SK-N-SH treated with all-trans-retinoic acid at 6 μM for 48 hours (cell line): ENCODE measurements around the gene SMAGP.

Experiments
- ATAC-seq: fragments of 200-7000 bp; cut with Tn5 transposase; 3 replicates; pipeline ENCODE4 v1.9.1; 2020; ENCODE audit warnings: mild to moderate bottlenecking, moderate library complexity
- ARNTL ChIP-seq: fragments of 450-650 bp; formaldehyde crosslinking; IDR thresholded peaks from 2 replicates; pipeline ENCODE4 v1.5.0; 2020; ENCODE audit warnings: low read depth, mild to moderate bottlenecking, moderate library complexity, borderline replicate concordance
- BACH2 ChIP-seq: fragments of 250-450 bp; sonication (Bioruptor Pico); IDR thresholded peaks from 2 replicates; pipeline ENCODE4 v1.9.0; 2021; ENCODE audit warnings: mild to moderate bottlenecking, borderline replicate concordance
- CREB5 ChIP-seq: fragments of 250-450 bp; sonication (Bioruptor Pico); IDR thresholded peaks from 2 replicates; pipeline ENCODE4 v1.5.1; 2020; ENCODE audit warnings: low read depth, mild to moderate bottlenecking, moderate library complexity
- CSDC2 ChIP-seq: fragments of 250-450 bp; sonication (Bioruptor Pico); IDR thresholded peaks from 2 replicates; pipeline ENCODE4 v1.5.0; 2020; ENCODE audit warnings: mild to moderate bottlenecking, moderate library complexity
- ESRRG ChIP-seq: fragments of 250-450 bp; sonication (Bioruptor Pico); IDR thresholded peaks from 2 replicates; pipeline ENCODE4 v1.6.1; 2021; ENCODE audit warnings: mild to moderate bottlenecking
- GLIS3 ChIP-seq: fragments of 250-450 bp; sonication (Bioruptor Pico); IDR thresholded peaks from 2 replicates; pipeline ENCODE4 v1.5.0; 2020; ENCODE audit warnings: mild to moderate bottlenecking, moderate library complexity
- ISL1 ChIP-seq: fragments of 250-450 bp; sonication (Bioruptor Pico); IDR thresholded peaks from 2 replicates; pipeline ENCODE4 v2.1.2; 2022; ENCODE audit warnings: mild to moderate bottlenecking, moderate library complexity
- OSR1 ChIP-seq: fragments of 250-450 bp; sonication (Bioruptor Pico); IDR thresholded peaks from 2 replicates; pipeline ENCODE4 v1.8.0; 2022; ENCODE audit warnings: moderate library complexity, mild to moderate bottlenecking, inconsistent platforms
- PATZ1 ChIP-seq: fragments of 250-450 bp; sonication (Bioruptor Pico); IDR thresholded peaks from 2 replicates; pipeline ENCODE4 v1.8.0; 2020; ENCODE audit warnings: mild to moderate bottlenecking, moderate library complexity, borderline replicate concordance
- POU6F1 ChIP-seq: fragments of 250-450 bp; sonication (Bioruptor Pico); IDR thresholded peaks from 2 replicates; pipeline ENCODE4 v1.8.0; 2021; ENCODE audit warnings: low read depth, mild to moderate bottlenecking, moderate library complexity, borderline replicate concordance
- PPARA ChIP-seq: fragments of 250-450 bp; sonication (Bioruptor Pico); IDR thresholded peaks from 2 replicates; pipeline ENCODE4 v1.5.0; 2020; ENCODE audit warnings: mild to moderate bottlenecking, borderline replicate concordance
- RARB ChIP-seq: fragments of 250-450 bp; sonication (Bioruptor Pico); IDR thresholded peaks from 2 replicates; pipeline ENCODE4 v1.8.0; 2021; ENCODE audit warnings: mild to moderate bottlenecking, moderate library complexity
- SNAI2 ChIP-seq: fragments of 250-450 bp; sonication (Bioruptor Pico); IDR thresholded peaks from 2 replicates; pipeline ENCODE4 v1.5.0; 2020; ENCODE audit warnings: mild to moderate bottlenecking, moderate library complexity
- TCF4 ChIP-seq: fragments of 250-450 bp; sonication (Bioruptor Pico); IDR thresholded peaks from 2 replicates; pipeline ENCODE4 v1.8.0; 2021; ENCODE audit warnings: mild to moderate bottlenecking, moderate library complexity, borderline replicate concordance
- TOX ChIP-seq: fragments of 250-450 bp; sonication (Bioruptor Pico); IDR thresholded peaks from 2 replicates; pipeline ENCODE4 v1.8.0; 2021; ENCODE audit warnings: mild to moderate bottlenecking, moderate library complexity, borderline replicate concordance
- TSHZ2 ChIP-seq: fragments of 250-450 bp; sonication (Bioruptor Pico); IDR thresholded peaks from 2 replicates; pipeline ENCODE4 v1.5.0; 2020; ENCODE audit warnings: mild to moderate bottlenecking, moderate library complexity
- ZC3H10 ChIP-seq: fragments of 250-450 bp; sonication (Bioruptor Pico); IDR thresholded peaks from 2 replicates; pipeline ENCODE4 v1.5.1; 2021; ENCODE audit warnings: mild to moderate bottlenecking, moderate library complexity
- ZFP3 ChIP-seq: fragments of 250-450 bp; sonication (Bioruptor Pico); IDR thresholded peaks from 2 replicates; pipeline ENCODE4 v1.5.0; 2020; ENCODE audit warnings: mild to moderate bottlenecking, moderate library complexity
- ZFP30 ChIP-seq: fragments of 450-650 bp; formaldehyde crosslinking; IDR thresholded peaks from 2 replicates; pipeline ENCODE4 v1.5.0; 2022; ENCODE audit warnings: mild to moderate bottlenecking, moderate library complexity
- ZNF565 ChIP-seq: fragments of 450-650 bp; formaldehyde crosslinking; conservative IDR thresholded peaks from 2 replicates; pipeline ENCODE4 v1.5.0; 2020; ENCODE audit warnings: low read depth, mild to moderate bottlenecking, moderate library complexity
- ZNF70 ChIP-seq: fragments of 450-650 bp; formaldehyde crosslinking; IDR thresholded peaks from 2 replicates; pipeline ENCODE4 v1.5.0; 2020; ENCODE audit warnings: mild to moderate bottlenecking, moderate library complexity
- ZNF8 ChIP-seq: fragments of 450-650 bp; formaldehyde crosslinking; IDR thresholded peaks from 2 replicates; pipeline ENCODE4 v1.5.0; 2020; ENCODE audit warnings: mild to moderate bottlenecking, moderate library complexity

SMAGP gene

GRCh38 chr12:51214895-51215294 lies 55.3 kb downstream of the SMAGP start (continued):
- TF ChIP-seq TOX (CRISPR knock-in tag) (no peak), ZNF8 (CRISPR knock-in tag) (no peak), ZNF565 (CRISPR knock-in tag) (no peak), ARNTL (CRISPR knock-in tag) (no peak)

DNA sequence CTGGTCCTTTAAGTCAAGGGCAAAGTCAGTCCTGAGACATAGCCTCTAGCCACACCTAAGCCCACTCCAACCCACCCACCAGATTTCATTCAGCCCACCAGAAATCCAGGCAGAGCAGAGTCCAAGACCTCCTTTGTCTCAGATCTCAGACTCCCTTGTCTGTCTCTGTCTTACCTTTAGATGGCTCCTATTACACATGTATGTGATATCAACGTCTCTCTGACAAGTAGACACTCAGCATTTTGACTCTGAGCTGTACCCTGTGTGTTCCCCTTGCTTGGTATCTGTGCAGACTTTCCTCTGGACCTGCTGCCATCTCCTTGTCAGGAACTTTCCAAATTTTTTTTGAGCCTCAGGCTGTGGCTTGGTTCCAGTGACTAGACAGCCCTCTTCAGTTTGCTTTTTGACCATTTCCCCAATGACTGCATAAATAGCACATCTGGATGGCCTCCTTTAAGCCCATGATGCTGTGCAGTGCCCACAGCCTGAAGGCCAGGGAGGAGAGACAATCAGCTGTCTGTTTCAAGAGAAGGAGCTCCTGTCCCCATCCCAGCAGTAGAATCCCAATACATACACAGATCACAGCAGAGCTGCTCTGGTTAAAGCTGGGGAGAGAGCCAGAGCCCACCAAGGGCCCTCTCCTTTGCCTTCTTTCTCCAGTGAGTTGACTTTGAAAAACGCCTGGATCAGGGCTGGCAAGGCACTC lies 59.4 kb downstream of the SMAGP start:
- ATAC-seq, result no peak
- TF ChIP-seq BACH2 (CRISPR knock-in tag), result no peak
- no peak for TF ChIP-seq GLIS3 (CRISPR knock-in tag)
- TF ChIP-seq TOX (CRISPR knock-in tag), result no peak
- no peak for TF ChIP-seq PATZ1 (CRISPR knock-in tag)
- TF ChIP-seq TSHZ2, result no peak
- no peak for TF ChIP-seq PPARA
- TF ChIP-seq ARNTL (CRISPR knock-in tag), result no peak
- no peak for TF ChIP-seq ZFP3 (CRISPR knock-in tag)
- TF ChIP-seq ISL1 (CRISPR knock-in tag), result no peak
- no peak for TF ChIP-seq TCF4 (CRISPR knock-in tag)

GRCh38 chr12:51209259-51209658 lies 61.0 kb downstream of the SMAGP start:
- no peak for TF ChIP-seq POU6F1 (CRISPR knock-in tag)
- TF ChIP-seq ESRRG (CRISPR knock-in tag), result no peak
- no peak for TF ChIP-seq TSHZ2
- TF ChIP-seq ISL1 (CRISPR knock-in tag), result no peak
- TF ChIP-seq PPARA, result no peak
- TF ChIP-seq ZC3H10, result no peak
- TF ChIP-seq ZNF70 (CRISPR knock-in tag), result no peak
- no peak for ATAC-seq

DNA sequence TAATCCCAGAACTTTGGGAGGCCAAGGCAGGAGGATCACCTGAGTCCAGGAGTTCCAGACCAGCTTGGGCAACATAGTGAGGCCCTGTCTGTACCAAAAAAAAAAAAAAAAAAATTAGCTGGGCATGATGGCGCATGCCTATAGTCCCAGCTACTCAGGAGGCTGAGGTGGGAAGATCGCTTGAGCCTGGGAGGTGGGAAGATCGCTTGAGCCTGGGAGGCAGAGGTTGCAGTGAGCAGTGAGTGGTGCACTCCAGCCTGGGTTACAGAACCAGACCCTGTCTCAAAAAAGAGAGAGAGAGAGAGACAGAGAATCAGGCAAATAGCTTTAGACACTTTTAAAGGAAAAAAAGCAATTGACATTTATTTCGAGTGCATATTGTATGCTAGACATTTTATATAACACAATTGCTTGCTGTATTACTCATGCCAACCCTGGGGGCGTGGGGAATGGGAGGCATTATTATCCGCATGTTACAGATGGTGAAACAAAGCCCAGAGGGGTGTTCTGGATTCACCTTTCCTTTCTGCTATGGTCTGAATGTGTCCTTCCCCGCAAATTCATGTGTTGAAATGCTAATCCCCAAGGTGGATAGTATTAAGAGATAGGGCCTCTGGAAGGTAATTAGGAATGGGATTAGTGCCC lies 62.1 kb downstream of the SMAGP start:
- ATAC-seq, result no peak
- TF ChIP-seq CREB5 (CRISPR knock-in tag) (no peak), PATZ1 (CRISPR knock-in tag) (no peak), OSR1 (CRISPR knock-in tag) (no peak), BACH2 (CRISPR knock-in tag) (no peak), ISL1 (CRISPR knock-in tag) (no peak), RARB (CRISPR knock-in tag) (no peak), ZNF565 (CRISPR knock-in tag) (no peak), ARNTL (CRISPR knock-in tag) (no peak), ZFP30 (CRISPR knock-in tag) (no peak), SNAI2 (no peak), GLIS3 (CRISPR knock-in tag) (no peak), ZNF70 (CRISPR knock-in tag) (no peak), PPARA (no peak), CSDC2 (no peak), TOX (CRISPR knock-in tag) (no peak)
